ENCODE results near the gene BROX.

Gene BROX

GRCh38 chr1:222783051-222783450 is 70.7 kb downstream of the BROX start:
- peaks cover 20% of the 10 kb centered on the region for H3K4me1 ChIP-seq (ENCODE audit: control insufficient read depth, insufficient read depth, low read length)
- H3K36me3 ChIP-seq (ENCODE audit: control insufficient read depth in 2 of 2, insufficient read depth in 1 of 2, low read length in 2 of 2) = no peaks in the 10 kb centered on the region
- POLR2A ChIA-PET = no interaction called here
- no peak for TF ChIP-seq SP3 (tag by site-specific recombination; IDR thresholded peaks at IDR 0.05)
- no peak for TF ChIP-seq ZNF24 (tag by site-specific recombination; IDR thresholded peaks at IDR 0.05)
- no peak for TF ChIP-seq ZNF654 (tag by site-specific recombination; IDR thresholded peaks at IDR 0.05; ENCODE audit: low read depth)
- no peak for TF ChIP-seq ZNF513 (tag by site-specific recombination; IDR thresholded peaks at IDR 0.05)
- TF ChIP-seq ZNF18 (tag by site-specific recombination; IDR thresholded peaks at IDR 0.05) = no peak
- TF ChIP-seq ZNF280C (tag by site-specific recombination; IDR thresholded peaks at IDR 0.05) = no peak
- no peak for TF ChIP-seq ZNF548 (tag by site-specific recombination; IDR thresholded peaks at IDR 0.05)
- TF ChIP-seq ZNF404 (tag by site-specific recombination; IDR thresholded peaks at IDR 0.05) = no peak
- no peak for TF ChIP-seq ZNF449 (tag by site-specific recombination; IDR thresholded peaks at IDR 0.05)
- H3K4me3 ChIP-seq (ENCODE audit: low read depth, low read length) = no peak overlapping the region
- no peak overlapping the region for H3K27ac ChIP-seq (ENCODE audit: extremely low read depth, low read depth, low read length)
- H3K9me3 ChIP-seq (ENCODE audit: control insufficient read depth, insufficient read depth, low read depth, low read length) = no peaks in the 10 kb centered on the region
- CTCF ChIA-PET = interaction anchor here (0.8 kb wide), 1 partner anchor 309 kb away, joined by 3 read pairs; no protein-coding TSS in a partner anchor

GRCh38 chr1:222784371-222784770 is 72.0 kb downstream of the BROX start:
- no peak for TF ChIP-seq ZSCAN30 (tag by site-specific recombination; IDR thresholded peaks at IDR 0.05)
- no peak for TF ChIP-seq ZNF48 (tag by site-specific recombination; IDR thresholded peaks at IDR 0.05)
- TF ChIP-seq SP7 (tag by site-specific recombination; IDR thresholded peaks at IDR 0.05) = no peak
- no peak for TF ChIP-seq ZNF157 (tag by site-specific recombination; IDR thresholded peaks at IDR 0.05)
- no peak for TF ChIP-seq ZNF658 (tag by site-specific recombination; IDR thresholded peaks at IDR 0.05)
- TF ChIP-seq ZBTB21 (tag by site-specific recombination; IDR thresholded peaks at IDR 0.05) = no peak
- no peak for TF ChIP-seq ZNF747 (tag by site-specific recombination; IDR thresholded peaks at IDR 0.05)
- no peak for TF ChIP-seq ATF2 (tag by site-specific recombination; IDR thresholded peaks at IDR 0.05; ENCODE audit: low read depth)
- no peak for TF ChIP-seq ZNF704 (tag by site-specific recombination; IDR thresholded peaks at IDR 0.05)
- TF ChIP-seq ZNF324 (tag by site-specific recombination; IDR thresholded peaks at IDR 0.05) = no peak
- TF ChIP-seq ZNF114 (tag by site-specific recombination; IDR thresholded peaks at IDR 0.05) = no peak
- H3K4me1 ChIP-seq (ENCODE audit: control insufficient read depth, insufficient read depth, low read length) = peaks cover 20% of the 10 kb centered on the region
- CTCF ChIA-PET = interaction anchor here (1.0 to 1.2 kb wide), 2 partner anchors 45 to 340 kb away, joined by 3 to 4 read pairs; no protein-coding TSS in a partner anchor
- no peak overlapping the region for H3K4me3 ChIP-seq (ENCODE audit: low read depth, low read length)
- no peak overlapping the region for H3K27ac ChIP-seq (ENCODE audit: extremely low read depth, low read depth, low read length)
- no peaks in the 10 kb centered on the region for H3K9me3 ChIP-seq (ENCODE audit: control insufficient read depth, insufficient read depth, low read depth, low read length)
- POLR2A ChIA-PET = no interaction called here
- H3K36me3 ChIP-seq (ENCODE audit: control insufficient read depth in 2 of 2, insufficient read depth in 1 of 2, low read length in 2 of 2) = no peaks in the 10 kb centered on the region

Measured in HEK293 (cell line).